SK-N-MC (cell line): ENCODE data around the gene MEMO1.

ENCODE experiments used
- EZH2 ChIP-seq: fragments of 200-600 bp; sonication (generic); IDR thresholded peaks from one replicate; pipeline ENCODE4 v1.6.1; 2017; ENCODE audit warnings: antibody characterized with exemption
- FOXP2 ChIP-seq: optimal IDR thresholded peaks from 2 replicates; pipeline ENCODE3; 2011; ENCODE audit warnings: mild to moderate bottlenecking, moderate library complexity; ENCODE audit not compliant: insufficient read depth; ENCODE audit errors: extremely low read length, control extremely low read depth
- POLR2AphosphoS5 ChIP-seq: IDR thresholded peaks from 2 replicates; pipeline ENCODE4 v1.6.1; 2012; ENCODE audit warnings: mild to moderate bottlenecking, low read depth, low read length, borderline replicate concordance

DNA sequence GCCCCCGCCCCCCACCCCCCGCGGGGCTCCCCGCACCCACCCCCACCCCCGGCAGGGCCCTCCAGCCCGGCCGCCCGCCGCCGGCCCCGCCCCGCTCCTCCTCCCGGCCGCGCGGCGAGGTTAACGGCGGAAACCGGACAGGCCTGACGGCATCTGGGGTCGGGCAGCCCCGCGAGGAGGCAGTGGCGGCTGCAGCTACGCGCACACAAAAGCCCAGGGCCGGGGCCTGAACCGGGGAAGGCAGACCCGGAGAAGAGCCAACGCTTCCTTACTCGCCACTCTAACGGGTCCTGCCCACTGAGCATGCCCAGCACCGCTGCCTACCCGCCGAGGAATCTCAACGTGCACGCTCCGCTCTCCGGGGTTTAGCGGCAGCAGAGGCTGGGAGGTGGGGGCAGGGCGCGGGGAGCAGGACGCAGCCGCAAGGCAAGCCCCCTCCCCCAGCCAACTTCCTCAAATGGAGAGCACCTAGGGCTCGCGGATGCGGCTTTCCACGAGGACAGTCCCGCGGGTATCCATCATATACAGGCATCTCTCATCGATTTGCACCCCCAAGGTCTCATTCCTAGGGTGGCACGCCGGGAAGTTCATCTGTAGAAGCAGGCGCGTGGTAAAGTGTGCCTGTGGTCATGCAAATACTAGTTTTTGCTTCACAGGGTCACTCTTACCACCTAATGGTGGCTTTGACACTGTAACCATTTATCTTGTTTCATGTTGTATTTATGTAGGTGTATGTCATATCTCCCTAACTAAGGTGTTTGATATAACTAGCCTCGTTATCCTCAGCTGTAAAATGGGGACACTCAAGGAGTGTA is at the start of gene MEMO1:
- TF ChIP-seq EZH2 (no peak), POLR2AphosphoS5 (peak; percentile 90), FOXP2 (peak; percentile 50)
